ENCODE data around the gene INTS15.
"Not testable (repeated sequence)": the region's sequence is repeated elsewhere in the genome, so short reads cannot be mapped to it uniquely, and the experiment has no call there.

The INTS15 gene

GRCh38 chr7:6576867-6577368, 12.9 kb upstream of the INTS15 start:
- not testable (repeated sequence) for DNase-seq (ENCODE audit: low read depth, low spot score)

- DNase-seq (ENCODE audit: low read depth, low spot score): peak; percentile 82
Observed at GRCh38 chr7:6577369-6578113, 12.3 kb upstream of the INTS15 start, which contains the start of gene ZDHHC4. ZDHHC4 (plus strand) TSS chr7:6577454; CDS start chr7:6580562, 3,108 bp downstream.

GRCh38 chr7:6578114-6579084, 11.4 kb upstream of the INTS15 start:
- no peak for DNase-seq (ENCODE audit: low read depth, low spot score)

- DNase-seq (ENCODE audit: low read depth, low spot score): peak; percentile 30
Observed at GRCh38 chr7:6579446-6579845, 10.4 kb upstream of the INTS15 start.

GRCh38 chr7:6585746-6586432, 3.9 kb upstream of the INTS15 start:
- DNase-seq (ENCODE audit: low read depth, low spot score): not testable (repeated sequence)

- no peak for DNase-seq (ENCODE audit: low read depth, low spot score)
Observed at GRCh38 chr7:6588566-6588965, 1.3 kb upstream of the INTS15 start.

- no peak for DNase-seq (ENCODE audit: low read depth, low spot score)
Observed at GRCh38 chr7:6589151-6589828, 531 bp upstream of the INTS15 start.

GRCh38 chr7:6590645-6591110, 857 bp downstream of the INTS15 start:
- no peak for DNase-seq (ENCODE audit: low read depth, low spot score)

GRCh38 chr7:6600093-6600492, 10.3 kb downstream of the INTS15 start:
- DNase-seq (ENCODE audit: low read depth, low spot score): no peak

- DNase-seq (ENCODE audit: low read depth, low spot score): no peak
Observed at GRCh38 chr7:6604458-6604857, 14.6 kb downstream of the INTS15 start.

GRCh38 chr7:6606866-6607583, 17.2 kb downstream of the INTS15 start:
- no peak for DNase-seq (ENCODE audit: low read depth, low spot score)

- no peak for DNase-seq (ENCODE audit: low read depth, low spot score)
Observed at GRCh38 chr7:6607651-6608051, 17.8 kb downstream of the INTS15 start.

- DNase-seq (ENCODE audit: low read depth, low spot score): no peak
Observed at GRCh38 chr7:6608081-6608480, 18.3 kb downstream of the INTS15 start.

- DNase-seq (ENCODE audit: low read depth, low spot score): no peak
Observed at GRCh38 chr7:6608794-6609193, 19.0 kb downstream of the INTS15 start.

- DNase-seq (ENCODE audit: low read depth, low spot score): no peak
Observed at GRCh38 chr7:6612819-6613218, 23.0 kb downstream of the INTS15 start.

GRCh38 chr7:6613706-6614105, 23.9 kb downstream of the INTS15 start:
- DNase-seq (ENCODE audit: low read depth, low spot score): peak; percentile 83

- peak; percentile 68 for DNase-seq (ENCODE audit: low read depth, low spot score)
Observed at GRCh38 chr7:6614953-6615722, 25.3 kb downstream of the INTS15 start, which contains the start of gene ZNF853. ZNF853 (plus strand) TSS chr7:6615610; CDS start chr7:6616175, 565 bp downstream.

- DNase-seq (ENCODE audit: low read depth, low spot score): no peak
Observed at GRCh38 chr7:6615723-6616555, 26.1 kb downstream of the INTS15 start.

Data from ELF-1 (cell line).